B cell (primary cell): ENCODE data around the gene DYNLL1. TPM values are rescaled to one million over a fixed set of nuclear protein-coding genes. Genes with fewer than 3 reads are reported as not detected.

Experiments used
- ATAC-seq: fragments of 200-7000 bp; cut with Tn5 transposase; one replicate; pipeline ENCODE4 v1.10.0; 2021; ENCODE audit warnings: low read depth, mild to moderate bottlenecking, moderate number of reproducible peaks, moderate library complexity
- CTCF ChIA-PET: fragments of 350-600 bp; sonication (Branson Sonifier 250); formaldehyde crosslinking; loops from one replicate; lab custom pipeline; 2021; ENCODE audit warnings: antibody characterized with exemption, inconsistent platforms; lab: Charles Lee
- POLR2A ChIA-PET: fragments of 350-600 bp; sonication (Branson Sonifier 250); formaldehyde crosslinking; loops from one replicate; lab custom pipeline; 2021; ENCODE audit warnings: antibody characterized with exemption; lab: Charles Lee
- DNase-seq: peaks from one replicate; pipeline ENCODE4 v3.0.0; 2013
- H2AFZ ChIP-seq: 2 replicates; pipeline ENCODE4 v1.6.1; 2012; ENCODE audit warnings: mild to moderate bottlenecking, low read depth, low read length; ENCODE audit not compliant: insufficient read depth, poor library complexity, severe bottlenecking
- H3K27ac ChIP-seq, 2 donors: 1 replicate in 1 of 2; 2 replicates in 1 of 2; pipeline ENCODE4 v1.5.1; 2012 to 2013; ENCODE audit warnings: low read length in 2 of 2, mild to moderate bottlenecking in 2 of 2, moderate library complexity in 1 of 2
- H3K27me3 ChIP-seq, 4 experiments: fragments of 200-600 bp in 1 of 4; sonication (generic) in 1 of 4; replicated peaks in 1 of 4; 1 replicate in 2 of 4; 2 replicates in 2 of 4; pipeline versions ENCODE4 v1.6.1 to v1.7.0; 2013 to 2016; ENCODE audit warnings: low read length in 3 of 4, mild to moderate bottlenecking in 2 of 4, mixed read lengths in 1 of 4, moderate library complexity in 1 of 4; ENCODE audit not compliant: insufficient read depth in 4 of 4, control insufficient read depth in 3 of 4; ENCODE audit errors: control extremely low read depth in 1 of 4
- H3K36me3 ChIP-seq, 2 experiments: replicated peaks in 1 of 2; 1 replicate in 1 of 2; 2 replicates in 1 of 2; pipeline versions ENCODE4 v1.6.1 to v1.7.1; 2013; ENCODE audit warnings: low read length in 1 of 2; ENCODE audit not compliant: insufficient read depth in 2 of 2, control insufficient read depth in 1 of 2; ENCODE audit errors: control extremely low read depth in 1 of 2, extremely low read depth in 1 of 2
- H3K4me1 ChIP-seq, 2 donors: fragments of 200-600 bp in 1 of 2; sonication (generic) in 1 of 2; 1 replicate in 1 of 2; 2 replicates in 1 of 2; pipeline versions ENCODE4 v1.5.1 to v1.6.1; 2013 to 2017; ENCODE audit warnings: low read length in 2 of 2; ENCODE audit not compliant: control insufficient read depth in 2 of 2, insufficient read depth in 2 of 2
- H3K4me2 ChIP-seq: replicated peaks from 2 replicates; pipeline ENCODE3; 2012; ENCODE audit warnings: mild to moderate bottlenecking, low read depth, low read length; ENCODE audit not compliant: poor library complexity, severe bottlenecking
- H3K4me3 ChIP-seq, 5 experiments: fragments of 200-600 bp in 1 of 5; sonication (generic) in 1 of 5; 1 replicate in 3 of 5; 2 replicates in 2 of 5; pipeline versions ENCODE4 v1.5.1 to v1.7.0; 2011 to 2016; ENCODE audit warnings: low read length in 4 of 5, mild to moderate bottlenecking in 4 of 5, low read depth in 2 of 5, control low read depth in 1 of 5, moderate library complexity in 1 of 5; ENCODE audit not compliant: insufficient read depth in 1 of 5; ENCODE audit errors: control extremely low read depth in 1 of 5, extremely low read depth in 1 of 5
- H3K79me2 ChIP-seq: fragments of 200-600 bp; sonication (generic); one replicate; pipeline ENCODE4 v1.6.0; 2016; ENCODE audit warnings: low read length; ENCODE audit not compliant: control insufficient read depth, insufficient read depth
- H3K9ac ChIP-seq: fragments of 200-600 bp; sonication (generic); 2 replicates; pipeline ENCODE4 v1.6.1; 2017; ENCODE audit warnings: mild to moderate bottlenecking, low read length, moderate library complexity
- H3K9me3 ChIP-seq, 3 donors: one replicate each; pipeline versions ENCODE4 v1.6.1 to v1.7.1; 2013; ENCODE audit warnings: low read length in 2 of 3; ENCODE audit not compliant: control insufficient read depth in 2 of 3, insufficient read depth in 1 of 3; ENCODE audit errors: control extremely low read depth in 1 of 3
- H4K20me1 ChIP-seq: 2 replicates; pipeline ENCODE4 v1.6.0; 2012; ENCODE audit warnings: mild to moderate bottlenecking, low read length; ENCODE audit not compliant: insufficient read depth, control insufficient read depth, poor library complexity, severe bottlenecking
- H3K27ac Mint-ChIP-seq: one replicate; pipeline ENCODE4 v1.8.0; 2021; ENCODE audit warnings: mixed read lengths
- H3K27me3 Mint-ChIP-seq: one replicate; pipeline ENCODE4 v1.8.0; 2021; ENCODE audit warnings: mixed read lengths
- H3K4me1 Mint-ChIP-seq: one replicate; pipeline ENCODE4 v1.8.0; 2021; ENCODE audit warnings: mixed read lengths
- H3K4me3 Mint-ChIP-seq: one replicate; pipeline ENCODE4 v1.8.0; 2021; ENCODE audit warnings: mixed read lengths
- H3K9me3 Mint-ChIP-seq: one replicate; pipeline ENCODE4 v1.8.0; 2022; ENCODE audit warnings: mixed read lengths; ENCODE audit not compliant: insufficient read depth
- CTCF ChIP-seq: fragments of 200-600 bp; IDR thresholded peaks from one replicate; pipeline ENCODE4 v1.8.0; 2022; ENCODE audit warnings: antibody characterized with exemption, mild to moderate bottlenecking
- EZH2 ChIP-seq: IDR thresholded peaks from 2 replicates; pipeline ENCODE4 v1.6.1; 2012; ENCODE audit warnings: borderline replicate concordance, low read depth, mild to moderate bottlenecking, moderate library complexity, low read length; ENCODE audit not compliant: insufficient read depth, poor library complexity, severe bottlenecking
- WGBS: methylation state at CpG from one replicate; pipeline ENCODE4 v1.1.5; 2013; ENCODE audit warnings: missing lambda C conversion rate; ENCODE audit not compliant: insufficient coverage; 5-methylcytosine and 5-hydroxymethylcytosine counted together
- intact Hi-C: fragments of 100-400 bp; cut with micrococcal nuclease; formaldehyde crosslinking; loops from one replicate; pipeline ENCODE4 v1.10.0; 2022
- polyA plus RNA-seq: library from polyadenylated mRNA; depleted of rRNA; stranded (reverse); fragments of >200 nt; gene quantifications from 2 replicates; pipeline ENCODE4 v1.2.3, GENCODE V29; 2012
- total RNA-seq, 2 donors: library from RNA; stranded (reverse); fragments of 120-200 nt in 1 of 2; gene quantifications; 1 replicate in 1 of 2; 2 replicates in 1 of 2; pipeline versions ENCODE4 v1.2.3 to v1.2.4, GENCODE V29; 2013 to 2022

The DYNLL1 gene
- total and polyA plus RNA-seq, 2 donors (not counting 1 experiment from before 2014, with no cell fraction given), result 116 to 132 TPM

- Histone ChIP-seq H2AFZ (peak overlapping the region; percentile 77), H3K9ac (peak overlapping the region; percentile 90), H3K4me2 (peak overlapping the region; percentile 85), H3K27me3 (no peaks in the 10 kb centered on the region), H3K79me2 (peaks cover 63% of the 10 kb centered on the region), H4K20me1 (peaks cover 57% of the 10 kb centered on the region), H3K27ac (peak overlapping the region; percentile 64 to 94), H3K36me3 (peaks cover 0 to 7% of the 10 kb centered on the region in 2 experiments), H3K4me1 (peaks cover 44 to 56% of the 10 kb centered on the region in 2 donors), H3K4me3 (peak overlapping the region; percentile 69 to 93 (median 80)), H3K9me3 (no peaks in the 10 kb centered on the region)
- peak; percentile 63 for ATAC-seq
- Mint-ChIP-seq H3K27ac (peak overlapping the region; percentile 97), H3K9me3 (no peaks in the 10 kb centered on the region), H3K27me3 (no peaks in the 10 kb centered on the region), H3K4me1 (peaks cover 55% of the 10 kb centered on the region), H3K4me3 (peak overlapping the region; percentile 97)
- ChIA-PET CTCF (interaction anchor here (1.0 to 1.8 kb wide), 3 partner anchors 46 to 114 kb away, joined by 3 to 5 read pairs (median 5); partner anchors contain the start of genes POP5 and SRSF9), POLR2A (interaction anchor here (0.6 to 0.7 kb wide), 2 partner anchors 78 to 817 kb away, joined by 3 to 5 read pairs; no protein-coding TSS in a partner anchor)
- under 1% methylated on average over 42 of the region's 52 CpGs for whole genome bisulfite sequencing
- TF ChIP-seq CTCF, result peak; percentile 13
- TF ChIP-seq EZH2, result no peak
- DNase-seq, result peak; percentile 77
- intact Hi-C loops, result loop anchor here (1.0 to 2.0 kb wide), 4 partner anchors 39 to 152 kb away; partner anchors contain the start of genes COX6A1, DYNLL1, MLEC and POP5
Measured at GRCh38 chr12:120534703-120535655, 39.1 kb downstream of the DYNLL1 start.
